NCI-H2227 treated with DMSO at 0.1 percent for 48 hours (cell line): ENCODE data around the gene LRMDA.

Experiments
- DNase-seq: peaks from one replicate; lab custom pipeline; 2025; lab: John Stamatoyannopoulos, UW

The LRMDA gene

GRCh38 chr10:75776738-75777504 is 345.5 kb downstream of the LRMDA start:
- no peak for DNase-seq

DNA sequence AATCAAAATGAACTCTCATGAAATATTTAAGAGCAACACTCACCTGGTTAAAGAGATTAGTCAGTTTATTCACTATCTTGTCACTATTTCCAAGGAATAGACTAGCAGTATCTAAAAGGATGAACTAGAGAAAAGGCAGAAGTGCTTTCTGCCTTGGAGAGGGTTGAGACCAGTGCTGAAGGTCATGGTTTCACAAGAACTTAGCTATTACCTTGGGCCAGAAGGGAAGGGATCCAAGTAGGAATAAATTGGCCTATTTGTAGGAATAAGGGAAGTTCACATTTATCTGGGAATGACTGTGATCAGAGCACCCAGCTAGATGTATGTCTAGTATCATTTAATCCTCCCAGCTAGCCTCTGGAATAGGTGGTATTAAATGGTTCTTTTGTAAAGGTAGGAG is 347.2 kb downstream of the LRMDA start:
- no peak for DNase-seq

DNA sequence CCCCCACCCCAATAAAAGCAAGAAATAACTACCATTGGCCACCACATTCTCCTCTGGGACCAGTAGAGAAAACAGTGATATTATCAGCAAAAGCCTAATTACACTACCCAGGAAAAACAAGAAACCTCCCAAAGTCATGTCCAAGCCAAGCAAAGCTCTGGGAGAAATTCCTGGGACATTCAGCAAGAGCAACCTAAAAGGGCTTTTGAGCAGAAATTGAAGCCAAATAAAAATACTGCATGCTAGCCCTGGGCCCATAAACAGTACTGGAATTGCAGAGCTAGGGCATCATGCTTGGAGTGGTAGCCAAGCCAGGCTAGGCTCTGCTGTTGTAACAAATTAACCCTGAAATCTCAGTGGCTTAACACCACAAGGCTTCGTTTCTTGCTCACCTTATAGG is 347.9 kb downstream of the LRMDA start:
- no peak for DNase-seq

DNA sequence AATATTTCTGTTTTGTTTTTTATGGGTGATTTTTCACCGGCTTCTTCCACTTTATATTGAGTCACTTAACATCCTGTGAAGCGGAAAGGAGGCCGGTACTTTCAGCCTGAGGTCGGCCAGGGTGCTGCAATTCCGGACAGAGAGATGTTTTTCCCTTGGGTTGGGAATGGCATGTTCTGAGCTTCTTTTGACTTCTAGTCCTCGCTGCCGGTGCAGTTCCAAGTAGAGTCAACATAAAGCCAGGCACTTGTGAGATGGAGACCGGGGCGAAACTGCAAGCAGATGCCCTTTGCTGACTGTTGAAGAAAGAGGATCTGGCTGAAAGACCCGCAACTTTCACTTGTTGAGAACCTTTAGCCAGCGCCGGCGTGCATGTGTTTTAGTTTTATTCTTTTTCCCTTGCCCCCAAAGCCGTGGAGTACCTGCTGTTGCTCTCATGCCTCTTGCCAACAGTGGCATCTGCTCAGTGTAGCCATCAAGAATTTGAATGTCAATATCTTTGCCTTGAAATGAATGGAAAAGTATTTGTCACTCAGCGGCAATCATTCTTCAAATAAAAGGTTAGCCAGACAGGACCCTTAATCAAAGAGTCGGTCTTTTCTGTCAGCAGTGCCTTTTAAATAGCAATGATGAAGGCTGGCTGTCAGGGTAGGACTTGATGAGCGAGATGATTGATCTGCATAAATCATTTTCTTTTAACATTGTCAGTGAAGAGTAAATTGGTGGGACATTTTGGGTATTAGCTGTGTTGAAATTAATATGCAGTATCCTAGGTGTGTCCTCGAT is 351.2 kb downstream of the LRMDA start:
- no peak for DNase-seq

GRCh38 chr10:75788394-75789205 is 357.2 kb downstream of the LRMDA start:
- no peak for DNase-seq

DNA sequence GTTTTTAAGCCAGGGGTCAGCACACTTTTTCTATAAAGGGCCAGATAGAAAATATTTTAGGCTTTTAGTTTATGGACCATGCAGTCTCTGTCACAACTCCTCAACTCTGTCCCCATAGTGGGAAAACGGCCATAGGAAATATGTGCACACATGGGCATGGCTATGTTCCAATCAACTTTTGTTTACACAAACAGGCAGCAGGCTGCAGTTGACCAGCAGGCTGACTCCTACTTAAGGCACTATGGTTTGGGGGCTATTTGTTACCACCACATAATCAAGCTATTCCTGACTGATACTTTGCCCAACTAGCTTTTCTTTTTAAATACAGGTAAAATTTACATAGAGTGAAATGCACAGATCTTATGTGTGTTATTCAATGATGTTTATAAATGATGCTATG is 362.4 kb downstream of the LRMDA start:
- DNase-seq, result no peak

- no peak for DNase-seq
Observed at GRCh38 chr10:75801121-75801520, 369.7 kb downstream of the LRMDA start.

GRCh38 chr10:75801661-75802060 is 370.2 kb downstream of the LRMDA start:
- no peak for DNase-seq

GRCh38 chr10:75803121-75803520 is 371.7 kb downstream of the LRMDA start:
- no peak for DNase-seq

GRCh38 chr10:75803816-75804552 is 372.6 kb downstream of the LRMDA start:
- DNase-seq, result peak; percentile 51

GRCh38 chr10:75806186-75806585 is 374.8 kb downstream of the LRMDA start:
- DNase-seq, result no peak

GRCh38 chr10:75807456-75807855 is 376.0 kb downstream of the LRMDA start:
- DNase-seq, result no peak

DNA sequence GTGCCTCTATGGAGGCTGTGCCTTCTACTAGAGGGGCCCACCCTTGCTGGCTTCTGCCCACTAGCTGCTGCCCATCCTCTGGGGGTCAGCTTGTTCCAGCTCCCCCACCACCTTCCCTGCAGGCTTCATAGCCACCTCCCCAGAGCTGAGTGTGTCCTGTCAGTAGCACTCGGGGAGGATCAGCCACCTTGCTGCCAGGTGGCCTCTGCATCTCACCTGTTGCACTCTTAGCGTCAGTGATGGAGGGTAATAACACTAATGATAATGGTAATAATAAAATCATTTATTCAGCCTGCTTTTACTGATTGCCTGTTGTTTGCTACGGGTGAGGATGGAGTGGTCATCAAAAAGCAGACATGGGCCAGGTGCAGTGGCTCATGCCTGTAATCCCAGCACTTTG is 377.6 kb downstream of the LRMDA start:
- DNase-seq, result no peak

DNA sequence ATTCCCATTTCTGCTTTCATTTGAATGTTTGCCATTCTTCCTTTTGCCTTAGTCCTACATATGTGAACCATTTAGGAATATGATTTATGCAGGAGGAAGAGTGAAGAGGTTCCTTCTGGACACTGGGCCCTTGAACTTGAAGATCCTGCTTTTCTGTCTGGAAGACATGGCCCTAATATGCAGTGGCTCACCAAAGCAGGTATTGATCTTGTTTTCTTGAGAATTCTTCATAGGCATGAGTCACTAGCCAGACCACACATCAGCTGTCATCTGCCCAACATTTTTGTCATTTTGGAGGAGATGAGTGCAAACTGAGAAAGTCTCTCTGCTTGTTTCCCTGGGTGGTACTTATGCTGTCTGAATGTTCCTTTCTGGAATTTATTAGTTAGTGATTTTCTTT is 382.6 kb downstream of the LRMDA start:
- no peak for DNase-seq

DNA sequence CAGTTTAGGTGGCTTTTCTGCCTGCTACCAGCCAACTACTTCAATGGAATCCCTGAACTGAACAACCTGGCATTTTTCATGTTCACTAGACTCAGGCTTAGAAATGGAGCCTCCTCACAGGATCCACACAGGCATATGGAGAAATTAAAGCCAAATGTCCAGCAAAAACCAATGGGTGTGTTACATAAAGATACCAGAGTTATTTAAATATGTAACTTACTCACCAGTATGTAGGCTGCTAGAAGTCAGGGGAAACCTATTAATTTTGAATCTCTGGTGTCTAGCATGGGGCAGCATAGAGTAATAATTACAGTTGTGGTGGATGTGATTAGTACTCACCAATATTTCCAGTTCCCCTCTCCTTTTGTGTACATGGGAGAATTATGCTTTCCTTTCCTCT is 383.6 kb downstream of the LRMDA start:
- no peak for DNase-seq

DNA sequence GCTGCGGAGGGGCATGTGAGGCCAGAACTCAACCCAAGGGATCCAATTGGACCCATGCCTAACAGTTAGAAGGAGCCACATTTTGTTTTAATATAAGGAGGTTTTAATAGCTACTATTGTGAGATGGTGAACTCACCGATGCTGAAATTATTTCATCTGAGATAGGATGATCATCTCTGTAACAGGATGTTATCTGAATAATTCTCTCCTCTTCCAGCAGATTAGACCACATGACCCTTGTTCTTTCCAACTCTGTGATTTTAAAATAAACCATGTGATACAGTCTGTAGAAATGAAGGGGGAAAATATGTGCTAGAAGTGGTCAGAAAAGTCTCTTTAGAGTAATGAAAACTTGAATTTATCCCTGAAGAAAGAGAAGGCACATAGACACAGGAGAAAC is 385.8 kb downstream of the LRMDA start:
- DNase-seq, result no peak

GRCh38 chr10:75818552-75818951 is 387.1 kb downstream of the LRMDA start:
- DNase-seq, result no peak

- no peak for DNase-seq
Observed at GRCh38 chr10:75825235-75825634, 393.8 kb downstream of the LRMDA start.

GRCh38 chr10:75825661-75826060 is 394.2 kb downstream of the LRMDA start:
- no peak for DNase-seq

GRCh38 chr10:75826846-75827245 is 395.4 kb downstream of the LRMDA start:
- DNase-seq, result no peak

DNA sequence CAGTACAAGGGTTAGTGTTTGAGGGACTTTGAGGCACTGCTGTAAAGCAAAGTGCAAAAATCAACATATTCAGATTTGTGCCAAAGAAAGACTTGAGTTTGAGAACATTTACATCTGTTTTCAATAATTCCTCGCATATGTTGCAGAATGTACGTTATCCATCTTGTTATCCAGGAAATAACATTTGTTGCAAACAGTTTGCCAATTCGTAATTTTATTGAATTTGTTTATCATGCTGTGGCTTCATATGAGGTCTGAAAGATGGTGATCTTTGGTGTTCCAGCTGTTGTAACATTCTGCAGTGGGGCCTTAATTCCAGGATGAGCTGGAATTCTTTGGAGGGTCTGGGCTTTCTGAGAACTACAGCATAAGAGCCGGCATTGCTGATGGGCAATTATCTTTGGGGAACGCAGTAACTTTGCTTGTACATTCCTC is 396.2 kb downstream of the LRMDA start:
- DNase-seq, result no peak

DNA sequence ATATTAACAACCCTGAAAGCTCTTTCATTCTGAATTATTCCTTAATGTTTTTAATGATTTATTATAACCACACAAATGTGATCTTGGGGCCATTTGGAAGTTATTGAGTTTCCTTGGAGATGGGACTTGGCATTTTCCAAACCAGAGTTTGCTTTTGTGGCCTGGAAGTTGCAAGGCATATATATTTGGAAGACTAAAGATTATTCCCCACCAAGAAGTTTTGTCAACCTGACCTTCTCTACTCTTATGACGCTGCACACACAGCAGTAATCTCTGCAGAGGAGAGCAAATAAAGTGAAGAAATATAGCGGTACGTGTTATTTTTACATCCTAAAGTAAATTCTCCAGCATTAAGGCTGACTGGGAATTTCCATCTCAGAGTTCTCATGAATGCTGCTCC is 397.0 kb downstream of the LRMDA start:
- DNase-seq, result no peak
